GM18870 (cell line): ENCODE results near the gene DYNC1LI2.

ENCODE experiments used
- ATAC-seq: cut with Tn5 transposase; IDR thresholded peaks from one replicate; pipeline ENCODE4 v1.9.1; 2021; ENCODE audit warnings: moderate library complexity; ENCODE audit not compliant: unreplicated experiment

Gene DYNC1LI2

DNA sequence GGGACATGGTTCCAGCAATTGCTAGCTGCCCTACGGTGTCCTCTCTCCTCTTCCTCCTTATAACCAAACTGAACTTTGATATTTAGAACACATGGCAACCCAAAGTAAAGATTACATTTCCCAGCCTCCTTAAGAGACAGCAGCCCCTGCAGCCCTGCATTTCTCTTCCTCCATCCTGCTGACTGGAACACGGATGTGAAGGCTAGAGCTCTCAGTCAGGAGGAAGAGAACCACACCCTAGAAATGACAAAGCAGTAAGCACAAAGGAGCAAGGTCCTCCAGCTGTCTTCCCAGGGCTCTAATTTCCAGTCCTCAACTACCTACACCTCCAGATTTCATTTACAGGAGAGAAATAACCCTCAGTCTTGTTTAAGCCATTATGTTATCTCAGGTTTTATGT lies 10.9 kb downstream of the DYNC1LI2 start:
- ATAC-seq = no peak

DNA sequence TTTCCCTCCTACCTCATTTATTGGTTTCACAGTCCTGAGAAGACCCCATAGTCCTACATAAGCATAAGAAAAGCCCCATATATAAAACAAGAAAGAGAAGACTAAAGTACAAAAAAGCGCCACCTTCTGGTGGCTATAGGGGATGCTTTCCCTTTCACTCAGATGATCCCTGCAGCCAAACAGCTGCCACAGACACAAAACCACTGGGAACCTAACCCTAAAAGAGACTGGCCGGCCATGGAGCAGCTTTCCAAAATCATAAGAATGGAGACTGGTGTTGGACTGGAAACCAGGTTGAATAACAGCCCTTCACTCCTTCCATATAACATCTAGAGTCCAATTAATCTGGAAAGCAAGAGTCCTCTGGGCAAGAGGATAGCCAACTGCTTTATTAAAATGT lies 11.4 kb downstream of the DYNC1LI2 start:
- ATAC-seq = no peak

GRCh38 chr16:66735891-66736290 lies 15.5 kb downstream of the DYNC1LI2 start:
- ATAC-seq = no peak

DNA sequence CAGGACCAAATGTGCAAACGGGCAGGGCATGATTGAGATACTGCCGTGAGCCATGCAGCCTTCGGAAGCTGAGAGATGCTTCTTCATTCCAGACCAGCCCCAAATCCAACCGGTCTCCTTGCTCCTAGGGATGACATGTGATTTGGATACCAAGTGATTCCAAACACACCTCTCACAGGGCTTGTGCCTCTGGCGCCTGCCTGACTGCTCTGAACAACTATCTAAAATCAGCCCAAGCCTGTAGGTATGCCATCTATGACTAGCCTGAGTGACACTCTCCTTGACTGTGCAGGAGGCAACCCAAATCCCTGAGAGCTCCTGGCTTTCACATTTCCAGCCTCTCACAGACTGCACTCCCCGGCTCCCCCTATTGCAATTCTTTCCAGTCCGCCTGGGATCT lies 20.3 kb downstream of the DYNC1LI2 start:
- ATAC-seq = no peak

DNA sequence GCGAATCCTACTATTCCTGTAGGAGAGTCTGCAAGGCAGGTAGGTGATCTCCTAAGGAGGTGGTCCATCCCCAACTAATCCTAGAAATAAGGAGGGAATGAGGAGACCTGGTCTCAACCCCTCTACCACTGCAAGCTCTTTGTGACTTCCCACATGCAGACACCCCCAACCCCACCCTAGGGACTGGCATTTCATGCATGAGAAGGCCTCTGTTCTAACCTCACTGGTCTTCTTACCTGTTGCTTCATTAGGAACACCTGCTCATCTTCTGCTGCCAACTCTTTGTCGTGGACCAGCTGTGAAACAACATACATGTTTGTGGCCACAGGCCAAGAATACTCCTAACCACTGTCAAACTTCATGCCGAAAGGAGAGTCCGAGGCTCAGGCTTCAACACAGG lies 22.6 kb downstream of the DYNC1LI2 start:
- no peak for ATAC-seq

GRCh38 chr16:66728117-66728787 lies 23.2 kb downstream of the DYNC1LI2 start:
- no peak for ATAC-seq

GRCh38 chr16:66720766-66721165 lies 30.6 kb downstream of the DYNC1LI2 start:
- no peak for ATAC-seq

DNA sequence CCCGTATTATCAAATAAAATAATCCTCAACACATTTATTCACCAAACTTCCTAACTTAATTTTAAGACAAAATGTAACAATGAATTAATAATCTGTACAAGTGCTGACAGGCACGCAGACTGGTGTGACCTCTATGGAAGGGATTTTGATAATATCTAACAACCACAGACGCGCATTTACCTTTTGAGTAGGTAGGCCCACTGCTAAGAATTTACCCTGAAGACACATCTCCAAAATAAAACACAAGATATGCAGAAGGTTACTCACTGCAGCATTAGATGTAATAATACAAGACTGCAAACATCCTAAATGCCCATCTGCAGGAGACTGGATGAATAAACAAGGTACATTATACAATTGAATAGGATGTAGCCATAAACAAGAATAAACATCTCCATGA lies 32.2 kb downstream of the DYNC1LI2 start:
- ATAC-seq = no peak

GRCh38 chr16:66717776-66718175 lies 33.6 kb downstream of the DYNC1LI2 start:
- ATAC-seq = no peak

GRCh38 chr16:66717112-66717675 lies 34.2 kb downstream of the DYNC1LI2 start:
- no peak for ATAC-seq

GRCh38 chr16:66714654-66715307 lies 36.6 kb downstream of the DYNC1LI2 start:
- no peak for ATAC-seq

GRCh38 chr16:66714062-66714461 lies 37.3 kb downstream of the DYNC1LI2 start:
- no peak for ATAC-seq

DNA sequence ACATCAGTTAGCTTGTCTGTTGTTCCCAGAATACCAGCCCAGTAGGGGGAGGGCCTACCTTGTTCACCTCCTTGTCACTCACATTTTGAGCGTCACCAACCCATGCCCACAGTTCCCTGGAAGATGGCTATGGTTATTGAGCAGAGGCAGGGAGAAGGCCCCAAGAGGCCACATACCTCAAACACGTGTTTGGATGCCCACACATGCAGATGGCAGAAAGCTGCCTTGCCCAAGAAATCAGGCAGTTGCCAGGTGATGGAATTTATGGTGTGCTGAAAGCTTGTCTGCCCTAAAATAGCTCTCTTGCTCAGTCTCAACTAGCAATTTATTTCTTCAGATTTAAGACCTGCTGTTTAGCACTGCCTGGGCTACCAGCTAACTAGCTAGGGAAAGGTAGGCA lies 38.3 kb downstream of the DYNC1LI2 start:
- ATAC-seq = no peak

GRCh38 chr16:66712512-66712911 lies 38.9 kb downstream of the DYNC1LI2 start:
- no peak for ATAC-seq

GRCh38 chr16:66711581-66711980 lies 39.8 kb downstream of the DYNC1LI2 start:
- ATAC-seq = no peak

DNA sequence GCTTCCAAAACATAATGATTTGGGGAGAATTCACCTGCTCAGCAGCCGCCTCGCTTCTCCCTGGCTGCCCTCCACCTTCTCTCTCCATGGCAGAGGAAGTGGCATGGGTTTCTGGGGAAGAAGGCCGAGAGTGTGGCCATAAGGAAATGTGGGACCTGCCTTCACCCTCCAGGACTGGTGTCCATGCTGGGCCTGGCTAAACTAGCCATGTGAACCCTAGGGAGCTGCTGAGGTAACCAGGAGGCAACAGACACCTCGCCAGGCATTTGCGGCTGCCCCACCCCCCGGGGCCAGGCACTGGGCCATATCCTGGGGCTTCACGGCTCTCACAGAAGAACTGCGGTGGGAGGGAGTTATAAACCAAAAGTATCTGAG lies 44.9 kb downstream of the DYNC1LI2 start:
- ATAC-seq = no peak

GRCh38 chr16:66705790-66706505 lies 45.5 kb downstream of the DYNC1LI2 start:
- no peak for ATAC-seq

DNA sequence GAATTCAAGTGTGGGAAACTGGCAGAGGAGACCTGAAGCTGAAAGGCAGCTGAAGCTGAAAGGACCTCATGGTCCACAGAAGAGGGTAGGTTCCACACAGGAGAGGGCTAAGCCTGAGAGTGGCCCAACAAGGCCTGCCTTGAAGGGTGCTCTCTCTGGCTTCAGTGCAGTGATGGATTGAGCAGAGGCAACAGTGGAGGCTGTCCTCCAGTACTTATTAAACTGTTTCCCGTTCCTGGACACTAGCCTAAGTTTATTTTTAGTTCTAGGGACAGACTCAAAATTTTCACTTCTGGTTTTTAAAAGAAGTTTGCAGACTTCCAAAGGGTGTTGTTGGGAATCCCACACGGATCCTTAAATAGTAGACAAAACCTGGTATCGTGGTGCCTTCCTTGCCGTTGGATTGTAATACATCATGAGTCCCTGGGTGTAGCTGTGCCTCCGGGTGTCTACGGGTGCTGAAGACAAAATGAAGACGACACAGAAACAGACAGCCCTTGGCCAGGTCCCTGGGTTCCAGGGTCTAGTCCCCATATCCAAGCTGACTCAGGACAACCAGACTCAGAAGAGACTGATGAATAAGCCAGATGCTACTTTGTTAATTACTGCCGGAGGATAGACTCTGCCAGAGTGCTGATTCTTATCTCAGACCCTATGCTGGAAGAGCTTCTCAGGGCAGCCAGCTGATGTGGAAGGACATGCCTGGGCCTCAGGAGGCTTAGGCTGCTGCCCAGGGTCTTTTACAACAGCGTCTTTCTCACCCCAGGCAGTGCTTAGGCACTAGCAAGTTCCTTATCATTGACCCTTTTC lies 47.8 kb downstream of the DYNC1LI2 start:
- no peak for ATAC-seq

DNA sequence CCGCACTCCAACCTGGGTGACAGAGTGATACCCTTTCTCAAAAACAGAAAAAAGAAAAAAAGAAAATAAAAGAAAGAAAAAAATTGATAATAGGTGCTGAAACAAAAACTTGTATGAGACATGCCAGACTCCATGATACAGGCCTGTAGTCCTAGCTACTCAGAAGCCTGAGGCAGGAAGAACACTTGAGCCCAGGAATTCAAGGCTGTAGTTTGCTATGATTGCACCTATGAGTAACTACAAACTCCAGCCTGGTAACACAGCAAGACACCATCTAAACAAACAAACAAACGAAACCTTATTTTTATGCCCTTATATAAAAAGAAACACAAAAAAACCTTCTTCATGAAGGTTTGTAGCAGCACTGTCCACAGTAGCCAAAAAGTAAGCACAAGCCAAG lies 49.9 kb downstream of the DYNC1LI2 start:
- ATAC-seq = no peak

GRCh38 chr16:66701026-66701425 lies 50.4 kb downstream of the DYNC1LI2 start:
- ATAC-seq = no peak

- ATAC-seq = no peak
Measured at GRCh38 chr16:66699898-66700297, 51.5 kb downstream of the DYNC1LI2 start.
